Femur (tissue), 1 donor: Measurements from ENCODE around the gene FAM193A.
"Not testable (repeated sequence)": the region's sequence is repeated elsewhere in the genome, so short reads cannot be mapped to it uniquely, and the experiment has no call there.

Experiments
- DNase-seq: peaks from one replicate; pipeline ENCODE4 v3.0.0-alpha.2; 2017

Gene FAM193A

GRCh38 chr4:2526559-2526958 is 9.9 kb upstream of the FAM193A start:
- DNase-seq = no peak

- no peak for DNase-seq
Measured at GRCh38 chr4:2534904-2535375, 1.5 kb upstream of the FAM193A start.

GRCh38 chr4:2535376-2536192 is 863 bp upstream of the FAM193A start:
- DNase-seq = peak; percentile 76

GRCh38 chr4:2537011-2537830 is 774 bp downstream of the FAM193A start:
- peak; percentile 62 for DNase-seq

GRCh38 chr4:2543580-2544191 is 7.2 kb downstream of the FAM193A start:
- DNase-seq = not testable (repeated sequence)

- no peak for DNase-seq
Measured at GRCh38 chr4:2545321-2546013, 9.0 kb downstream of the FAM193A start.

- no peak for DNase-seq
Measured at GRCh38 chr4:2546286-2546823, 9.9 kb downstream of the FAM193A start.

GRCh38 chr4:2546961-2547691 is 10.7 kb downstream of the FAM193A start:
- DNase-seq = not testable (repeated sequence)

GRCh38 chr4:2551118-2551517 is 14.7 kb downstream of the FAM193A start:
- no peak for DNase-seq

GRCh38 chr4:2552806-2553205 is 16.4 kb downstream of the FAM193A start:
- no peak for DNase-seq

GRCh38 chr4:2558301-2558700 is 21.9 kb downstream of the FAM193A start:
- no peak for DNase-seq

GRCh38 chr4:2560167-2560566 is 23.7 kb downstream of the FAM193A start:
- no peak for DNase-seq

GRCh38 chr4:2565533-2565932 is 29.1 kb downstream of the FAM193A start:
- DNase-seq = no peak

GRCh38 chr4:2570036-2570435 is 33.6 kb downstream of the FAM193A start:
- DNase-seq = no peak

GRCh38 chr4:2570551-2571222 is 34.2 kb downstream of the FAM193A start:
- no peak for DNase-seq

- no peak for DNase-seq
Measured at GRCh38 chr4:2572076-2572475, 35.6 kb downstream of the FAM193A start.

GRCh38 chr4:2572866-2573265 is 36.4 kb downstream of the FAM193A start:
- no peak for DNase-seq

- DNase-seq = no peak
Measured at GRCh38 chr4:2574009-2574408, 37.6 kb downstream of the FAM193A start.

GRCh38 chr4:2574863-2575262 is 38.4 kb downstream of the FAM193A start:
- no peak for DNase-seq

GRCh38 chr4:2576290-2576689 is 39.8 kb downstream of the FAM193A start:
- no peak for DNase-seq

- no peak for DNase-seq
Measured at GRCh38 chr4:2578106-2578505, 41.7 kb downstream of the FAM193A start.
